Skin of body (tissue), 2 donors: ENCODE data around the gene P2RY14. TPM values are rescaled to one million over a fixed set of nuclear protein-coding genes. Genes with fewer than 3 reads are reported as not detected.
A peak's percentile ranks its signal among the peaks of the same experiment; 100 is the strongest.

ENCODE experiments used
- DNase-seq: peaks from one replicate; lab custom pipeline; 2025; lab: John Stamatoyannopoulos, UW
- total RNA-seq: library from RNA; depleted of rRNA; stranded (reverse); fragments of >200 nt; gene quantifications from one replicate; pipeline ENCODE4 v1.2.3, GENCODE V29; 2014

P2RY14 gene
- total RNA-seq, 1 donor from 2014 or later = 3.3 TPM

- DNase-seq = peak; percentile 65
Measured at GRCh38 chr3:151216641-151217607, 61.4 kb downstream of the P2RY14 start.

DNA sequence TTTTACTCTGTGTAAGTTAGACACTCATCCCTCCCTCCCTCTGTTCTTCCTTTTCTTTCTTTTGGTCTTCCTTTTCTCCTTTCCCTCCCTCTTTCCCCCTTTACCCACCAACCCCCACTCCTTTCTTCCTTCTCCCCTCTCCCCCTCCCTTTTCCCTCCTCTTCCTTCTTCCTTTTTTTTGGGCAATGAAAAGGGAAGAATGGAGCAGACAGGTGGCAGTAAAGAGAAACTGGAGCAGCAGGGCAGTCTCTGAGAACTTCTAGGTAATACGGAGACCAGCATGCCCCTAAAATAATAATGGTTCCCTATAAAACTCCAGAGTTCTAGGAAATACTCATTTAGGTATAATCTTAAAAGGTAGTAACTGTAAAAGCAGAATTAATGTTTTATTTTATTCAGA lies 63.9 kb downstream of the P2RY14 start:
- DNase-seq = no peak

- no peak for DNase-seq
Measured at GRCh38 chr3:151213881-151214280, 64.5 kb downstream of the P2RY14 start.

DNA sequence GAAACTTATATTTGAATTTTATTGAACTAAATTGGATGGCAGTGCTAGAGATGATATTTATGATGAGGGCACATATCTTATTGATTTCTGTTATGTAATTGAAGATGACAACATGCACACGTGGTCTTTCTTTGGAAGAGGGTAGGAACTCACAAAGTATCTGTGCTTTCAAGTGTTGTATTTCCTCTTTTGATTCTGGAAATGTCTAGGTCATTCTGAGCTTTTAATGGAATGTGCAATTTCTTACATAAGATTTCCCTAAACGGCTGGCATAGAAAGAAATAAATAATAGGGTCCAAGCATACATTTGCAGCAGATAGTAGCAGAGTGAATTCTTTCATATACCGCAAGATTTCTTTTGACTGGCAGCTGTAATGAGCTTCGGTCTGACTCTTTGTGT lies 65.2 kb downstream of the P2RY14 start:
- DNase-seq = no peak

- DNase-seq = no peak
Measured at GRCh38 chr3:151210676-151211381, 67.5 kb downstream of the P2RY14 start.

GRCh38 chr3:151209654-151210053 lies 68.7 kb downstream of the P2RY14 start:
- no peak for DNase-seq

GRCh38 chr3:151206201-151206600 lies 72.1 kb downstream of the P2RY14 start:
- DNase-seq = no peak

DNA sequence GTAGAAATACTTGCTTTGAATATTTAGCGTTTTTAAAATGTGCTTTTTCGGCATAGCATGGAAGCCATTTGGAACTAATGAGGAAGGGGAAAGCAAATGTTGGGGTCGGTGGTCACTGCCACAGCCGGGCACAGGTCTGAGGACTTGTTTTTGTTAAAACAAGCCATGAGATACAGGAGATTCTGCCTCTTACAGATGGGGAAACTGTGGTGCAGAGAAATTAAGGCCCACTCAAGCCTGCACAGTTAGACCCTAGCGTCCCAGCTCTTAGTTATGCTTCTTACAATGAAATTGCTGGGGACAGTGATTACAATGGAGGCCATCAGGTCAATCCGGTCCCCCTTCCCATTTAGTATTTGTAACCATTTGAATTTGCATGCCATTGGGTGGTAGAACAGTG lies 72.9 kb downstream of the P2RY14 start:
- no peak for DNase-seq

- DNase-seq = no peak
Measured at GRCh38 chr3:151204530-151205402, 73.6 kb downstream of the P2RY14 start.

- no peak for DNase-seq
Measured at GRCh38 chr3:151203051-151203420, 75.3 kb downstream of the P2RY14 start, which contains the start of gene GPR171. Gene GPR171, minus strand, starts transcription at chr3:151203216. Its CDS starts 3,830 bp downstream, at chr3:151199386.

DNA sequence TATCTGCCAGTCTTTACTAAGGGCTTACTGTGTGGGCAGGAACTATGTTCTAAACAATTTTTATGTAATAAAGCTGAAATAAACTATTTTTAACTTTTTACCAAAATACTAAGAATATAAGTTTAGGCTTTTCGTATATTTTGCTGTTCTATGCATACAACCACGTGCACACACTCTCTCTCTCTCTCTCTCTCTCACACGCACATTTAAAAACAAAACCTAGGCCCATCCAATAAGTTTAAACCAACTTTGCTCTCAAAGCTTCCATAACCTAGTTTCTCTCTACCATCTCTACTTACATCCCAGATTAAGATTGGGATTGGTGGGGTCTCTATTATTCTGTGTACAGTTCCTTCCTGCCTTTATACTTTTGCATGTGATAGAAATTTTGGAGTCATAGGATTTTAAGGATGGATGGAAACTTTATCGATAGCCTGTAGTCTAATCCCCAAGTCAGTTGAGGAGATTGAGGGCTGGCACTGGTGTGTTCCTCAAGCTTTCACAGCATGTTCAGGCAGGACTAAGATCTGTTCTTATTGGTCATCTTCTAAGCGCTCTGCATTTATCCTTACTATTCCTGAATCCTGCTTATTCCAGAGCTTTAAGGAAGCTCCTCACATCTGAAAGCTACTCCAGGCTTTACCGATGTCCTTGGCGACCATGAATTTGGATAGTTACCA lies 77.2 kb downstream of the P2RY14 start:
- no peak for DNase-seq

- DNase-seq = no peak
Measured at GRCh38 chr3:151200586-151200985, 77.8 kb downstream of the P2RY14 start.

DNA sequence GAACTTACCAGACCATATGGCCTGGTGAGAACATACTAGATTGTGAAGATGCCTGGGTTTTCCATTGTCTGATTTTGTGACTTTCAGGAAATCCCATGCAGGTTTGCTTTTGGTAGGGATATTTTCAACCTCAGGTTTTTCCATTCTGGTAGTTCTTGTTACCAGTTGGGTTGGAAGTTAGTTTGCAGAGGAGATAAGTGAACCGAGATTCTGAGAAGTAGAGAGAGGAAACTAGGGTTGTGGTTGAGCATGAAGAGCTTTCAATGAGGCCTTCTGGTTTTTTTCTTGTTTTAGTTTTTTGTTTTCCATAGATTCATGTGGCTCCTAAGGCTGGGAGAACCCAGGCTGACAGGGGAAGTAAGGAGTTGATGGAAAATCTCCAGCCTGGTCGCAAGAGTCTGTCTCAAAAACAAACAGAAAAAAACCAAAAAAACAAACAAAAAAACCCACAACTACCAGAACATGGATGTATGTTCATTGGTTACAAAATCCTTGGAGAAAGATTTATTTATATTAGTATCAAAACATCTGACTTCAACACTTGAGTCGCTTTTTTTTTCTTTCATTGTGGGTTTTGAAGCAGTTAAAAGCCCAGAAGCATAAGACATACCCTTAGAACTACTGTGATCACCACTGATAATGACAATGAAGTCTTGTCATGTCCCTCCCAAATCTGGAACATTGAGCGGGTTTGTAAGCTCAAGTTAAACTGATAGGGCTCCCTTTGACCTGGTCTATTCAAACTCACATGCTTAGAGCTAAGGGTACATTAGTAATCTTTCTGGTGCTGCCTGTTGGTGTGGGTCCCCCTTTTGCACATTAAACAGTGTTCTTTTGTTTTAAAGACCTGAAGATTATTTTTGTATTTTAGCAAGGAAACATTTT lies 78.5 kb downstream of the P2RY14 start:
- no peak for DNase-seq

DNA sequence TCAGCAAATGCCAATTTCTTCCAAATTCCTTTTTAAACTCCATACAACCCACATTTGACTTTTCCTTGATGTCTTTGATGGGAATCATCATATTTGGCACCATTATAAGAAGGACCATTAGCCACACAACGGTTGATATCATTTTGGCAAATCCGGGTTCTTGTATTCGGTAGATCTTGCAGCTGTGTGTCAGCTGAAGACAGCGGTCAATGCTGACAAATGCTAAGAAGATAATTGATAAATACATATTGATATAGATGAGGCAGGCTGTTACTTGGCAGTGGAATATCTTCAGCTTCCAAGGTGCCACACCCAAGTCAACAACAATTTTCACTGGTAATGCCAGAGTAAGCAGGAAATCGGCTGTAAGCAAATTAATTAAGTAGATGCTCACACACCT lies 79.5 kb downstream of the P2RY14 start:
- DNase-seq = no peak

- DNase-seq = no peak
Measured at GRCh38 chr3:151197981-151198767, 80.2 kb downstream of the P2RY14 start.

DNA sequence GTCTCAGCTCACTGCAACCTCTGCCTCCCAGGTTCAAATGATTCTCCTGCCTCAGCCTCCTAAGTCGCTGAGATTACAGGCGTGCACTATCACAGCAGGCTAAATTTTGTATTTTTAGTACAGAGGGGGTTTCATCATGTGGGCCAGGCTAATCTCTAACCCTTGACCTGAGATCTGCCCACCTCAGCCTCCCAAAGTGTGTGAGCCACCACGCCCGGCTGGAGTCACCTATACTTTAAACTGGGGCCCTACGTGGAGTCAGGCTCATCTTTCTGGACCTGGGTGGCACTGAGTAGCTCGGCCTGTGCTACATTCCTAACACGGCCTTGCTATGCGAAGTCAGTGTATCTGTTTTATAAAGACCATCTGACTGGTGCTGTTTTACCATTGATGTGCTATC lies 81.1 kb downstream of the P2RY14 start:
- DNase-seq = no peak

- no peak for DNase-seq
Measured at GRCh38 chr3:151196434-151196833, 81.9 kb downstream of the P2RY14 start.

- no peak for DNase-seq
Measured at GRCh38 chr3:151195826-151196225, 82.5 kb downstream of the P2RY14 start.

- no peak for DNase-seq
Measured at GRCh38 chr3:151192545-151192944, 85.8 kb downstream of the P2RY14 start.
